MM.1S (cell line): ENCODE results near the gene L3MBTL4.

Experiments used
- CTCF ChIP-seq: fragments of 300-600 bp; sonication (generic); IDR thresholded peaks from 2 replicates; pipeline ENCODE4 v1.5.1; 2016; ENCODE audit warnings: antibody characterized with exemption, low read length, mixed read lengths
- EZH2phosphoT487 ChIP-seq: fragments of 300-600 bp; sonication (generic); IDR thresholded peaks from 2 replicates; pipeline ENCODE4 v1.6.1; 2018; ENCODE audit warnings: antibody characterized with exemption, low read length

- TF ChIP-seq EZH2phosphoT487 = no peak
- no peak for TF ChIP-seq CTCF
Observed at GRCh38 chr18:6088432-6088831, 326.3 kb downstream of the L3MBTL4 start.
